Epithelial cell of proximal tubule (primary cell): Measurements from ENCODE around the gene MAB21L4. TPM values are rescaled to one million over a fixed set of nuclear protein-coding genes. Genes with fewer than 3 reads are reported as not detected.

Source experiments
- DNase-seq: peaks from one replicate; pipeline ENCODE4 v3.0.0-alpha.2; 2011; ENCODE audit warnings: low read depth
- H3K4me3 ChIP-seq: 2 replicates; pipeline ENCODE4 v1.5.1; 2011; ENCODE audit warnings: low read depth, mild to moderate bottlenecking, low read length
- total RNA-seq: library from RNA; depleted of rRNA; stranded (reverse); fragments of >200 nt; gene quantifications from 2 replicates; pipeline ENCODE4 v1.2.3, GENCODE V29; 2015
- TF ChIP-seq, protein P1 (sequence below): conservative IDR thresholded peaks from 2 replicates; pipeline ENCODE4 v1.5.1; 2012; ENCODE audit warnings: low read depth, mild to moderate bottlenecking, low read length

Gene MAB21L4
- total RNA-seq, 1 donor from 2014 or later: 0.81 TPM

DNA sequence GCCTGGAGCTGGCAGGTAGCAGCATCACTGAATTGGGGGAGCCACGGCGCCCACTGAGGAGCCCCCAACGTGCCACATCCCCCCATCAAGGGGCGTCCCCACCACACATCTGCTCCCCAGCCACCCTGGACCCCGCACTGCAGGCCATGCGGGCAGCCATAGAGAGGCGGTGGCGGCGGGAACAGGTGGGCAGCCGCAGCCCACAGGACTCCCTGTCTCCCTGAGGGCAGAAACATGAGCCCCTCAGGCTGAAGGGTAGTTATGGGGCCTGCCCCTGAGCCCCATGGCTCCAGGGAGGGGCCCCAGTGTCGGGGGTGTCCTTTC lies 36.7 kb upstream of the MAB21L4 start:
- DNase-seq: no peak
- no peak overlapping the region for H3K4me3 ChIP-seq
- TF ChIP-seq, protein P1, sequence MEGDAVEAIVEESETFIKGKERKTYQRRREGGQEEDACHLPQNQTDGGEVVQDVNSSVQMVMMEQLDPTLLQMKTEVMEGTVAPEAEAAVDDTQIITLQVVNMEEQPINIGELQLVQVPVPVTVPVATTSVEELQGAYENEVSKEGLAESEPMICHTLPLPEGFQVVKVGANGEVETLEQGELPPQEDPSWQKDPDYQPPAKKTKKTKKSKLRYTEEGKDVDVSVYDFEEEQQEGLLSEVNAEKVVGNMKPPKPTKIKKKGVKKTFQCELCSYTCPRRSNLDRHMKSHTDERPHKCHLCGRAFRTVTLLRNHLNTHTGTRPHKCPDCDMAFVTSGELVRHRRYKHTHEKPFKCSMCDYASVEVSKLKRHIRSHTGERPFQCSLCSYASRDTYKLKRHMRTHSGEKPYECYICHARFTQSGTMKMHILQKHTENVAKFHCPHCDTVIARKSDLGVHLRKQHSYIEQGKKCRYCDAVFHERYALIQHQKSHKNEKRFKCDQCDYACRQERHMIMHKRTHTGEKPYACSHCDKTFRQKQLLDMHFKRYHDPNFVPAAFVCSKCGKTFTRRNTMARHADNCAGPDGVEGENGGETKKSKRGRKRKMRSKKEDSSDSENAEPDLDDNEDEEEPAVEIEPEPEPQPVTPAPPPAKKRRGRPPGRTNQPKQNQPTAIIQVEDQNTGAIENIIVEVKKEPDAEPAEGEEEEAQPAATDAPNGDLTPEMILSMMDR: no peak

DNA sequence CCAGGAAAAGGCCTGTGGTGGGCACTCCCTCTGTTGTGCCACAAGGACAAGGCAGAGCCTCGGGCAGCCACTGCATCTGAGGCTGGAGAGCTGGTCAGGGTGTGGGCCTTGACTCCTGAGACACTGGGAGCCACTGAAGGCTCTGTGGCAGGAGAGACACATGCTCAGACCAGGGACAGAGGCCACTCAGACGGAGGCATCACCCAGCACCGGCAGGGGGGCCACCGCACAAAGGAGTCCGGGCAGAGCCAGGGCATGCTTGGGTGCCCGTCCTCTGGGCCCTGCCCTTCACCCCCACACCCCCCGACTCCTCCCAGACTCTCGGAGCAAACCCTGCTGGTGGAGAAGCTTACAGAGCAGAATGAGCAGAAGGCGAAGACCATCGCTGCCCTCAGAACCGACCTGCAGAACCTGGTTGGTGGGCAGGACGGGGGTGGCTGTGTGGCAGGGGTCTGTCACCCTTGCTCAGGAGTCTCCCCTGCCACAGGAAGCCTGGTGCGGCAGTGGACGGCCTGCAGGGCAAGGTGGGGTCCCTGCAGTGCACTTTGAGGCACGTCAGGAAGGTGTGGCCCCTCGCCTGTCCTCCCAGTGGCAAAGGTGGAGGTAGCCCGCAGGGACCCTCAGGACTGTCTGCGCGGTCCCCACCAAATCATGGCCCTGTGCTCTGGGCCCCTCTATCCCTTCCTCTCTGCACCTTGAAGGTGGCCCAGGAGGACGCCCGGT lies 36.2 kb upstream of the MAB21L4 start:
- TF ChIP-seq, protein P1: no peak
- no peak for DNase-seq
- H3K4me3 ChIP-seq: no peak overlapping the region

DNA sequence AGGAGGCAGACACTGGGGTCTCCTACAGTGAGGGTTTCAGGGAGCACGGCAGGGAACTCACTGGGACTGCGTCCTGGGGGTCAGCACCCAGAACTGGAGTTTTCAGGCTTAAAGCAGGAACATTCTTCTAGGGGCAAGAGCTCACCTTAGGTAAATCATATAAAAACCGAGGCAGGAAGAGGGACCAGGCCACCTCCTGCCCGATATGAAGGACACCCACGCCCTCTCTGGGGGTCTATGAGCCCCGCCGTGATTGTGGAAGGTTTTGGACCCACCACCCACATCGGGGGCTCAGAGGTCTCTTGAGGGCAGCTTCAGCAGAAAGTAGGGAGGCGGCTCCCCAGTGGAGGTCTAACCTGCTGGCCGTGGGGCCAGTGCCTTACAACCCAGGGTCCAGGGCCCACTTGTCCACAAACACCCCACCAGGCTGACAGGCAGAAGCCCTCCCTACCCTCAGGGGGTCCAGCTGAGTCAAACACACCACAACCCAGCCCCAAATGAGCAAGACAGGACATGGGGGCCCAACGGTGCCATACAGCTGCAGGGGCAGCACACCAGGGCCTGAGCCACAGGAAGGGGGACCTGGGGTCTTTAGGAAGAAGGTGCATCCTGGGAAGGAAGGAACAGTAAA lies 35.5 kb upstream of the MAB21L4 start:
- H3K4me3 ChIP-seq: no peak overlapping the region
- DNase-seq: no peak
- TF ChIP-seq, protein P1: no peak

DNA sequence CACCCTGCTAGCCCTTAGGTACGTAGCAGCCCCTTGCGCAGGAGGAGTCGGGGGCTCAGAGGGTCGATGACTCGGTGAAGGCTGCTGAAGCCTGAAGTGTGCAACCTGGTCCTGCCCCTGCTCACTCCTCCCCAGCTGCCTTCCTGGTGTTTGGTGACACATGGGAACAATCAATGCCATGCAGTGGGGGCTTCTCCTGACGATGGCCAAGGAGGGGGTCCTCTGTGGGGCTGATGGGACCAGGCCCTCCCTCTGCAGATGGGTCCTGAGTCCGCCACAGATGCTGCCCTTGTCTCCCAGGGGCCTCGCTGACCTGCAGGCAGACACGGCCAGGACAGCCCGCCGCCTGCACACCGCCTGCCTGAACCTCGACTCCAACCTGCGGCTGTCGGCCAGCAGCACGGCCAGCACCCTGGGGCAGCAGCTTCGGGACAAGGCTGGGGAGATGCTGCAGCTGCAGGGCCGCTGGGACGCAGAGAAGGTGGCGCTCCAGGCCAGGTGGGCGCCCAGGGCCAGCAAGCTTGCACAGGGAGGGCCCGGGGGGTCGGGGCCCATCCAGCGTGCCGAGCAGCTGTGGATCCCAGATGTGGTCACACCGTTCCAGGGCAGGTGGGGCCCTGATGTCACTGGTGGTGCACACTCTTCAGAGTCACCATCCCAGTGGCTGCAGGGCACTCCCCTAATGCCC lies 34.8 kb upstream of the MAB21L4 start:
- no peak overlapping the region for H3K4me3 ChIP-seq
- TF ChIP-seq, protein P1: no peak
- no peak for DNase-seq

DNA sequence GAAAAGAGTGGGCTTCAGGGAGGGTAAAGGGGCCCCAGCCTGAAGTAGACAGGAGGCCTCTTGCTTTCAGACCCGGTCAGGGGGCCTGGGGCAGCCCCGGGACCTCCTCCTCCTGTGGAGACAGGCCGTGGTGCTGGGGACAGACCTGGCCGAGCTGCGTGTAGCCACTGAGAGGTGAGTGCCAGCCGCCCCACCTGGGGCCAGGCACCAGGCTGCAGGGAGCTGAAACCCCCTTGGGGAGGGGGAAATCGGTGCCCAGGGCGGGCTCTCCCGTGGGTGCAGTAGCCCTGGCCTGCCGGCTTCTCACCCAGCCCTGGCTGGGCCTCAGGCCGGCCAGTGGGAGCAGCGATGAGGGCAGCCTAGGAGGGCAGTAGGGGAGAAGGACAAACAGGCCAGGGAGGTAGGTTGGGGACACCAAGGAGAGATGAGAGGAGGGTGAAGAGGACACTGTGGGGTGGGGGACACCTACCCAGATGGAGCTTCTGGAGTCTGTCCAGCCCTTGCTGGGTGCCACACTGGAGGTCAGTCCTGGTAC lies 34.2 kb upstream of the MAB21L4 start:
- no peak overlapping the region for H3K4me3 ChIP-seq
- TF ChIP-seq, protein P1: no peak
- DNase-seq: no peak

DNA sequence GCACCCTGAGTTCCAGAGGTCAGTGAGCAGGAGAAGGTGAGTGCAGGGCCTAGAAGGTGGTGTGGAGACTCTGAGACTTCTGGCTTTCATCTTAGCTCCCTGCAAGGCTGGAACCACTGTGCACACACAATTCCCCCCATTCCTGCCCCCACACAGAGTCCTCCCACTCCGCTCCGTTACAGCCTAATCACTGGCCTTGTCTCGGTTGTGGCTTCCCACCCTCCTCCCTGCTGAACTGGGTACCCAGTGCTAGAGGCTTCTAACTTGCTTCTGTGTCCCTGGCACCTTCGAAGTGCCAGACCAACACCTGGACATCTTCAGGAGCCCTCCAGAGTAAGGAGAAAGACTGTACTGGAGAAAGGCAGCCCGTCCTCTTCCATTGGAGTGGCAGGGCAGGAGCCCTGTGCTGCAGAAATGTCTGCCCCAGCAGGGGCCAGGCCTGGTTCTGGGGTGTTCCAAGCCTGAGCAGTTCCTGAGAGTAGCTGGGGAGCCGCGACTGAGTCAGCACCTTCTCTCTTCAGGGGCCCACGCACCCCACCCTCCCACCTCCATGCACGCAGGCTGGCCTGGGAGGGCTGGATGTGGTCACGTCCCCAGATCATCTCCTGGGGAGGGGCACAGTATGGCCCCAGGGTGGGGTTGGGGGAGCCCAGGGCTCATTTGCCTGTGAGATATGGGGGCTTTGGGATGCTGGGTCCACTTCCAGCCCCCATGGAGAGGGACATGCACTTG lies 33.6 kb upstream of the MAB21L4 start:
- TF ChIP-seq, protein P1: no peak
- H3K4me3 ChIP-seq: no peak overlapping the region
- no peak for DNase-seq
